ENCODE data around the gene ANKRD52.

DNA sequence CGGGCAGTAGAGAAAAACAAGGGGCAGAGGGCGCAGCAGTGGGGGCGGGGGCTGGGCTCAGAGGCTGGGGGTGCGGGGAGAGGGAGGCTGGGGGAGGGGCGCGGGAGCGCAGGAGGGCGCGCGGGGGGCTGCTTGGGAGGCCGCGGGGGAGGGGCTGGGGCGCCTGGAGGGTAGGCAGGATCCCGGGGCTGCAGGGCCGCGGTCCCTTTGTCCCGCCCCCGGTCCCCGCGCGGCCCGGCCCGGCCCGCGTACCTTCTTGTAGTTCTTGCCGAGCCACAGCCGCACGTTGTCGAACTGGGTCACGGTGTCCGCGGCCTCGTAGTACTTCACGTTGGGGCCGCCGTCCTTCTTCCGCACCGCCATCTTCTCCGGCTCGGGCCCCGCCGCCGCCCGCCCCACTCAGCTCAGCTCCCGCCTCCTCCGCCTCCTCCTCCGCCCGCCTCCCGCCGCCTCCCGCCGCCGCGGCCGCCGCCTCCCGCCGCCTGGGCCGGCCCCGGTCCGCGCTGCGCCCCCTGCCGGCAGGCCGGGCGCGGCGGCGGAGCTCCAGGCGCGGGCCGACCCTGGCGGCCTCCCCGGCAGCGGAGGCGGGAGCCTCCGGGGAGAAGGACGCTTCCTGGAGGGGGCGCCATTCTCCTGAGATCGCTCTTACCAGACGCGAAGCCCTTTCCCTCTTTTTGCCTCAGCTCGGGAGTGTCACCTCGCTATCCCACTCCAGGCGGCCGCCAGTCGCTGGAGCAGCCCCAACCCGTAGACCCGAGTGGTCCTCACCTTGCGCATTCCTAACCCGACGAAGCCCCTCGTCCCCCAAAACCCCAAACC lies 68.9 kb downstream of the ANKRD52 start, which contains the start of gene SMARCC2:
- TF ChIP-seq, protein P1, sequence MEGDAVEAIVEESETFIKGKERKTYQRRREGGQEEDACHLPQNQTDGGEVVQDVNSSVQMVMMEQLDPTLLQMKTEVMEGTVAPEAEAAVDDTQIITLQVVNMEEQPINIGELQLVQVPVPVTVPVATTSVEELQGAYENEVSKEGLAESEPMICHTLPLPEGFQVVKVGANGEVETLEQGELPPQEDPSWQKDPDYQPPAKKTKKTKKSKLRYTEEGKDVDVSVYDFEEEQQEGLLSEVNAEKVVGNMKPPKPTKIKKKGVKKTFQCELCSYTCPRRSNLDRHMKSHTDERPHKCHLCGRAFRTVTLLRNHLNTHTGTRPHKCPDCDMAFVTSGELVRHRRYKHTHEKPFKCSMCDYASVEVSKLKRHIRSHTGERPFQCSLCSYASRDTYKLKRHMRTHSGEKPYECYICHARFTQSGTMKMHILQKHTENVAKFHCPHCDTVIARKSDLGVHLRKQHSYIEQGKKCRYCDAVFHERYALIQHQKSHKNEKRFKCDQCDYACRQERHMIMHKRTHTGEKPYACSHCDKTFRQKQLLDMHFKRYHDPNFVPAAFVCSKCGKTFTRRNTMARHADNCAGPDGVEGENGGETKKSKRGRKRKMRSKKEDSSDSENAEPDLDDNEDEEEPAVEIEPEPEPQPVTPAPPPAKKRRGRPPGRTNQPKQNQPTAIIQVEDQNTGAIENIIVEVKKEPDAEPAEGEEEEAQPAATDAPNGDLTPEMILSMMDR (IDR thresholded peaks at IDR 0.05) = peak; percentile 66
- no peak for TF ChIP-seq EZH2phosphoT487 (IDR thresholded peaks at IDR 0.05)

Data from neural progenitor cell (in vitro differentiated cells).